ENCODE data around the gene SCEL.

GRCh38 chr13:77580748-77581147 is 45.2 kb downstream of the SCEL start:
- TF ChIP-seq POLR2A (IDR thresholded peaks at IDR 0.05) (no peak), CTCF (IDR thresholded peaks at IDR 0.05) (no peak)

All from adrenal gland (tissue), 5 donors.